HG02981 (cell line): ENCODE measurements around the gene VTI1B.

Experiments
- ATAC-seq: cut with Tn5 transposase; IDR thresholded peaks from one replicate; pipeline ENCODE4 v1.9.1; 2021; ENCODE audit warnings: mild to moderate bottlenecking, moderate library complexity; ENCODE audit not compliant: unreplicated experiment

The VTI1B gene

DNA sequence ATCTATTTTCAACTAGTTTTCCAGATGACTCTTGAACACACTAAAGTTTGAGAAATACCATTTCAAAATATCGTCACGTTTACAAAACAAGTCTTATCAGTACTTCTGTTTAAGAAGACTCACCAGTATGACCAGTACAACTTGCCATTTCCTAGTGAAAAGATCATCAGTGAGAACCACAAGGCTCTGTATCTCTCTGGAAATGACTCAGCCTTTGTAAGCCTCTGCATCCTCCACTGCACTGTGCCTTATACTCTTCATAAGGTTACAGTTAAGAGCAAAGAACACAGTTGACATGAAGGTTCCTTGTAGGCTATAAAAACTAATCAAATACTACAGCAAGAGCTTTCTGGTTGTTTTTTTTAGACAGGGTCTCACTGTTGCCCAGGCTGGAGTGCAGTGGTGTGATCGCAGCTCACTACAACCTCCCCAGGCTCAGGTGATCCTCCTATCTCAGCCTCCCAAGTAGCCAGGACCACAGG lies 5.7 kb upstream of the VTI1B start:
- ATAC-seq, result peak; percentile 89

DNA sequence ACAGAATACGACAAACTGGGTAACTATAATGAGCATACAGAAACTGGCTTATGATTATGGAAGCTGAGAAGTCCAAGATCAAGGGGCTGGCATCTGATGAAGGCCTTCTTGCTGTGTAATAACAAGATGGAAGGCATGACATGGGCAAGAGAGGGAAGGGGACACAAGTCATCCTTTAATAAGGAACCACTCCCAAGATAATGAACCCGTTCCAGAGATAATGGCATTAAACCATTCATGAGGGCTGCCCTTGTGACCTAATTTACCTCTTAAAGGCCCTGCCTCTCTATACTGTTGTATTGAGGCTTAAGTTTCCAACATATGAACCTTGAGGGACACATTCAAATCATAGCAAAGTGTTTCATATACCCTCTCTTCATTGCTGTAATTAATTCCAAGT lies 4.6 kb upstream of the VTI1B start:
- no peak for ATAC-seq

GRCh38 chr14:67675219-67675582 lies 769 bp upstream of the VTI1B start:
- no peak for ATAC-seq

- peak; percentile 43 for ATAC-seq
These were observed 323 bp downstream of the VTI1B start for GRCh38 chr14:67674139-67674479.

- no peak for ATAC-seq
These were observed 981 bp downstream of the VTI1B start for GRCh38 chr14:67673451-67673850.

DNA sequence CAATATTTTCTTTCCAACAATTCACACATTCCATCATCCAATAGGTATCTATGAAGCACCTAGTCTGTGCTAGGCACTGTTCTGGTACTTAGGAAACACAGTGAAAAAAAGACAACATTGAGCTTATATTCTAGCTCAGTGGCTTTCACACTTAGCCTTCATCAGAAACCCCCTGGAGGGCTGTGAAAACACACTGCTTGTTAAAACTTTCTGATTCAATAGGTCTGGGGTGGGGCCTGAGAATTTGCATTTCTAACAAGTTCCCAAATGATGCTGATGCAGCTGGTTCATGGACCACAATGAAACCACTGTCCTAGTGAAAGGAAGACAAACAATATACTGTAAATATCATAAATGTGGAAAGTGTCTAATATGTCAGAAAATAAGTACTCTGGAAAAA lies 5.9 kb downstream of the VTI1B start:
- ATAC-seq, result no peak

DNA sequence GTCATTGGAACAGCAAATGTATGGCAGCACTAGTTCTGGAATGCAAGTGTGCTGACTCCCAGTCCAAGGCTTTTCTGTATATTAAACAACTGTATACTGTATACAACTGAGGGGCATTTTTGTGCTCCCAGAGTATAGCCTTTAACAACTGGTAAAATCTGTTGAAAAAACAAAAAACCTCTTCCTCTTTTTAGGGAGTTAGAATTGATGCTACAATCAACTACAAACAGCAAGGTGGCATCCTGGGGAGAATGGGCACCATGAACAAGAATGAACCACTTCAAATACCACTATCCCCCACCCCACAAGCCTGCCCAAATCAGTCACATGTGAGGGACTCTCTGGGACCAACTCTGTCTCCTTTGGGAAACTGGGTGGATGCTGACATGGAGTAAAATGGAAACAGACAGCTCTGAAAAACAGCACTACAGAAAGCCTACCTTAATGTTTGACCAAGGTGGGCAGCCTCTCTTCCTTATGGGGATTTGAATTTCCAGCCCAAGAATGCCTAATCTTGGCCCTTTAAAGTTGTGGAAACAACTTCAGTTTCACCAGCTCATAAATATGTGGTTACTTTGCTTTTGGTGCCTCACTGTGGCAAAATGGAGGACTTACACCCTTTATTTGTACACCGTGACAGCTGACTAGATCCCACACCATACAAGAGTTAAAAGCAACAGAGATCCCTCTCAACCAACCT lies 7.5 kb downstream of the VTI1B start:
- peak; percentile 70 for ATAC-seq

- no peak for ATAC-seq
These were observed 8.6 kb downstream of the VTI1B start for GRCh38 chr14:67665868-67666267.

DNA sequence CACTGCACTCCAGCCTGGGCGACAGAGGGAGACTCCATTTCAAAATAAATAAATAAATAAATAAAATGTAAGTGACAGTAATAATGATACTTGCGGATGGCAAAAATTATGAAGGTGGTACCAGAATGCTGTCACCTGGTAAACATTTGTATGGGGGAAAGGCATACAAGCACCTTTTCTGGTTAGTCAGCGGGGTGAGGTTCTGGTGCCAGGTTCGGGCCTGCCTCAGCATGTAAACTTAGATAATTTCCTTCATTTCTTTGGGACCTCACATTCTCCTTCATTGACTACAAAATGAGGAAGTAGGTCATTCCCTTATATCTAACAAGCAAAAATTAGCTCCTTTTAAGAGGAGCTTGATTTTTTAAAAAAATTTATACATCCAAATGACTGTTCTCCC lies 10.8 kb downstream of the VTI1B start:
- ATAC-seq, result no peak

DNA sequence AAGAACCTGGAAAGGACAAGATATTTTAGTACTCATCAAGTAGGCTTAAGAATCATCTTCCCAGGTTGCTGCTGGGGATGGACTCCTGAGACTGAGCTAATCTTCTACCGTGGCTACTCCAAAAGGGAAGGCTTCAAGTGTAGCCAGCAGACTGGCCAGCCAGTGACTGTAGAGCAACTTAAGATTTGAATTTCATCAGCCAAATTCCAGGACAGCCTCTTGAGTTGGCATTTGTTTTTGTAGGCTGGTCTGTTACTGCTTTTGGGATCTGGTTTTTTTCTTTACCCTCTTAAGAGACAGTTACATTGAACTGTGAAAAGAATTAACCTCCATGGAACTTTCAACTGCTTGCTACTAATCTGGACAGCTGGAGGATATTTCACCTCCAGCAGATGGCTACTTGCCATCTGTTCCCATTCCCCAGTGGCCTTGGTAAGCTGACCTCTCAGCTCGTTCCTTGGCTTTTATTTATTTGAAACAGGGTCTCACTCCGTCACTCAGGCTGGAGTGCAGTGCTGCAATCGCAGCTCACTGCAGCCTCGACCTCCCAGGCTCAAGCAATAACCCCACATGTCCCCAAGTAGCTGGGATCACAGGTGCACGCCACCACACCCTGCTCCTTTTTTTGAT lies 20.7 kb downstream of the VTI1B start:
- ATAC-seq, result no peak

GRCh38 chr14:67652189-67652588 lies 22.2 kb downstream of the VTI1B start:
- no peak for ATAC-seq

- no peak for ATAC-seq
These were observed 23.7 kb downstream of the VTI1B start for GRCh38 chr14:67650694-67651093.

- no peak for ATAC-seq
These were observed 24.3 kb downstream of the VTI1B start for GRCh38 chr14:67650151-67650550.

GRCh38 chr14:67646131-67646530 lies 28.3 kb downstream of the VTI1B start:
- ATAC-seq, result no peak

- ATAC-seq, result no peak
These were observed 29.0 kb downstream of the VTI1B start for GRCh38 chr14:67645414-67645813.

- no peak for ATAC-seq
These were observed 30.0 kb downstream of the VTI1B start for GRCh38 chr14:67644428-67644827.

GRCh38 chr14:67643713-67644112 lies 30.7 kb downstream of the VTI1B start:
- no peak for ATAC-seq

DNA sequence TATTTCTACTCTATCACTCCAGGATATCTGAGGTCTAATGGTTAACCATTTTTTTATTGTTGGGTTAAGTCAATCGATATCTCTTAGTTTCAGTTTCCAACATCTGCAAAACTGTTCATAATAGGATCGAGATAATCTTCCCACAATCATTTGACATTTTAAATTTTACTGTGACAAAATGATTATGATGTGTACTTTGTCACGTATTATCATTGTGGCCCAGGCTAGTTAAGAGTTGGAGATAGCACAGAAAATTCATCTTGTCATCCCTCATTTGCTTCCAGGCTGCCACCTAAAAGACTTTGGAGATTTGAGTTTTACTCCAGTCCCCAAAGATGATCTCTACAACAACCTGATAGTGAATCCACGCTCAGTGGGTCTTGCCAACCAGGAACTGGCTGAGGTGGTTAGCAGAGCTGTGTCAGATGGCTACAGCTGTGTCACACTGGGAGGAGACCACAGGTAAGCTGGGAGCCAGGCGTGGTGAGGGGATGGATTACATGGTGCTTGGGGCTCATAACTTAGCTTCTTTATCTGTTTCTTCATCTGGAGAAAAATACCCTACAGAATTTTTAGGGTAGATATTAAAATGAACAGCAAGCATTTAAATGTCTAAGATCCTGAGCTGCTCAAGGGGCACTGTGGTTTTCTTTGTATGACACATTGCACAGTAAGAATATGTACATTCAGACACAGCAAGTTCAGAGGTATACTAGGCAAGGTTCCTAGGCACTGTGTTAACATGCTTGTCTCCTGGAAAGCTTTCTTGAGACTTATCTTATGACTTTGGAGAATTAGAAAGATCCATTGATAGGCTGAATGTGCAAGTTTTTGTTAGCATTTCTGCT lies 32.3 kb downstream of the VTI1B start:
- ATAC-seq, result no peak

DNA sequence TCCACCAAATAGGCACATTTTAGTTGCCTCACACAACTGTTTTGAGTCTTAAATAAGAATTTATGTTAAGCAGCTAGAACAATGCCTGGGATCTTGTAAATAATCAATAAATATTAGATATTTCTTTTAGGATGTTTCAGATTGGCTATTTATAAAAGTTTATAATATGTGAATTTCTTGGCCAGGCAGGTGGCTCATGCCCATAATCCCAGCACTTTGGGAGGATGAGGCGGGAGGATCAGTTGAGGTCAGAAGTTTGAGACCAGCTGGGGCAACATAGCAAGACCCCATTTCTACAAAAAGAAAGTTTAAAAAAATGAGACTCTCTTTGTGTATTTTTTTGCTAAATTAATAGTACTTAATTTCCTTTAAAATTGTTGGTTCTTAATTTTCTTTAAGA lies 33.0 kb downstream of the VTI1B start:
- no peak for ATAC-seq

DNA sequence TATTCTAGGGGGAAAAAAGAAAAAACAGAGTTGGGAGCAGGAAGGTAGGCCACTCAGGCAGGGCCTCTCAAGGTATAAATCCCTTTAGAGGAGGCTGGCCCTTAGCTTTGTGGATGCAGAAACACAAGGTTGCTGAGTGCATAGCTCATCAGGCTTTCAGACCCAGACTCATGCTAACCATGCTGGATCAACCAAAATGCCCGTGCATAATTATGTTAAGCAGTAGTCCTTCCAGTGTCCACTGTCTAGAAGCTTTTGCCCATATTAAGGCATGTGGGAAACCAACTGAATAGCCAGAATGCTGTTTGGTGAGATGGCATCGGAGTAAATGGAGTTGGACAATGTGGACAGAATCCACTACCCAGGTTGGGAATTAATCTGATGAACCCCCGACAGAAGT lies 35.8 kb downstream of the VTI1B start:
- ATAC-seq, result no peak

GRCh38 chr14:67636361-67636919 lies 38.0 kb downstream of the VTI1B start:
- ATAC-seq, result no peak
